Cardiac septum (tissue), 1 donor: Measurements from ENCODE around the gene PLAU. TPM values are rescaled to one million over a fixed set of nuclear protein-coding genes. Genes with fewer than 3 reads are reported as not detected.
A peak's percentile ranks its signal among the peaks of the same experiment; 100 is the strongest.
"Not testable (repeated sequence)": the region's sequence is repeated elsewhere in the genome, so short reads cannot be mapped to it uniquely, and the experiment has no call there.

Source experiments
- DNase-seq: peaks from one replicate; pipeline ENCODE4 v3.0.0-alpha.2; 2020; ENCODE audit warnings: low spot score
- intact Hi-C: fragments of 100-400 bp; cut with DNase I; formaldehyde crosslinking; loops from one replicate; pipeline ENCODE4 v1.14.0; 2022
- total RNA-seq: library from RNA; stranded (reverse); fragmentation: NEBNext Ultra II Directional; extraction: Animal tissue kit (Norgen Biotek cat#: 25700); gene quantifications from one replicate; pipeline ENCODE4 v1.2.1, GENCODE V29; 2021
- donor health status: DM: no; HTN: no; CAD: no.

PLAU gene
- total RNA-seq, 1 donor from 2014 or later, result 15.3 TPM

DNA sequence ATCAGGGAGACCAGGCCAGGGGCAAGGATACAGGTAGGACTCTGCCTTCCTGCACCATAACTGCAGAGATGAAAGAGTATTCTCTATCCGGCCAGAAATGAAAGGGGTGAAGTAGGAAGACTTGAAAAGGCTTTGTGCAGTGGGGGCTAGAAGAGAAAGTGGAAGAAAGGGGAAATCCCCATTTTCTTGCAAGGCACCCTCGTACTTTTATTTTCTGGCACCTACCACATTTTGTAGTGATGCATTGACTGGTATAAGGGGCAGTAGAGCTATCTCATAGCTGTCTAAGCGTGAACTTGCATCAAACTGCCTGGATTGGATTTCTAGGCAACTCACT, 35.8 kb upstream of the PLAU start:
- intact Hi-C loops, result no loop called here
- DNase-seq, result no peak

DNA sequence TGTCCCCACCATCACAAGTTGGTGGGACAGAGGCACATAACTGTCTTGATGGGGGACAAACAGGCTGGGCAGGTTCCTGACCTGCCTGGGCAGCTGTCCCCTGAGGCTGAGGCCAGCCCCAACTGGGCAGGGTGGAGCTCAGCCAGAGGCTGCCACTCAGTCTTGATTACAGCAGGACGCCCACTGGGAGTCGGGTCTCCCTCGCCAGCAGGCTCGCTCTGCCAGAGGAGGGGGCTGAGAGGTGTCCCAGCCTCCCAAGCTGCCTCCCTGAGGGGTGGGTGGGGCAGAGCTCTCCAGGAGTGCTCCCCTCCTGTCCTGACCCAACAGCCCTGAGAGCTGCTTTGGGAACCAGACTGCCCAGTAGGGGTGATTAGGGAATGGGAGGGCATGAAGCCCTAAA, 34.8 kb upstream of the PLAU start:
- no peak for DNase-seq

DNA sequence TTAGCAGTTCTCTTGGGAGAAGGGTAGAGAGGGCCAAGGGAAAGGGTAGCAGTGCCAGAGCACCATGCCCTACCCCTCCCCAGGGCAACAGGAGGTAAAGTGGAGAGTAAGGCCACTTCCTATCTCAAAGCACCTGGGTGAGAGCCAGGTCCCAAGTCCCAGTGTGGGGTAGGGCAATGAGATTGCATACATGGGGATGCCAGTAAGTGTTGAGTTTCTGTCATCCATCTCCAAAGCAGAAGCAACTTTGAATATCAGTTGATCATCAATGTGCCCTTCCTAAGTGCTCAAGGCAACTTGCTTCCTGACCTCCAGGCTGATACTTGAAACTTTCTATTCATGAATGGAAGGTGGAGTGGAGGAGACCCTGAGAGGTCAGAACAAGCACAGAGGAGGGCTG, 34.4 kb upstream of the PLAU start:
- intact Hi-C loops, result no loop called here

More for the DNA sequence above, 34.8 kb upstream of the PLAU start:
- intact Hi-C loops, result no loop called here

DNA sequence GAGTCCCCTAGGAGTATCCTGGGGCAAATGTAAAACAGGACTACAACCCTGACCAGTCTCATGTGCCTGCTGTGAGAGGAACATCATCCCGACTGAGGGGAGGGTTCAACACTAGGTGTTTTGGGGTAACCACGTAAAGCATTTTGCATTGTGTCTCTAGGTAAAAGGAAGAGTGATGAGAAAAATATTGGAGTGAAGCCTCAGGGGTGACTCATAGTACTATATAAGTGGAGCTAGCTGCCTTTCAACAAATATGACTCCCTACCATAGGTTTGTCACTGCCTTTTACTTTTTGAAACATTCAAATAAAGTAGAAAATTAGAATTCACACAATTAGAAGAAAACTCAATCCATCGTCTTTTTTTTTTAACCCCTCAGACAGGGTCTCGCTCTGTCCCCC, 34.0 kb upstream of the PLAU start:
- no peak for DNase-seq
- intact Hi-C loops, result no loop called here

More for the DNA sequence above, 34.4 kb upstream of the PLAU start:
- no peak for DNase-seq

DNA sequence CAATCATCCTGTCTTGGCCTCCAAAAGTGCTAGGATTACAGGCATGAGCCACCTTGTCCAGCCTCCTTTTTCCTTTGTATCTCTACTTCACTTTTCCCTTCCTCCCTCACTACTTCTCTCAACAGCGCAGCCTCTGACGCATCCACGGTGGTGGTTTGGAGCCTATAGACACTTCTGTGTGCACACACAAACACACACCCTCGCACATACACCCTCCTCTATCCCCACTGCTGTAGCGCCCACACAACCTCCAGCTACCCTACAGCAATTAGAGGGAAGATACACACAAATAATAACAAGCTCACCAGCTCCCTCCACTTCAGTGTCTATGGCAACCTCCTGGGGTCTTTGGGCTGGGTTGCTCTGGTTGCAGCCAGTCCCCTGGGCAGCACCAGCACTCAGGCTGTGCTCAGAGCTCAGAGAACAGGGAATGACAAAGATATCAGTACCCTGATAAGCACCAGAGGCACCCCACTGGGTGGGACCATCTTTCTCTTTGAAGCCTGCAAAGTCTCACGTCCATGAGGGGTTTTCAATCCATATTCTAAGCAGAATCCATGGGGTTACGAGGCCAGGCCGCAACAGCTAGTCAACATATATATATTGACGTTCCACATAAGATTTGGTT, 33.3 kb upstream of the PLAU start:
- no peak for DNase-seq
- intact Hi-C loops, result no loop called here

DNA sequence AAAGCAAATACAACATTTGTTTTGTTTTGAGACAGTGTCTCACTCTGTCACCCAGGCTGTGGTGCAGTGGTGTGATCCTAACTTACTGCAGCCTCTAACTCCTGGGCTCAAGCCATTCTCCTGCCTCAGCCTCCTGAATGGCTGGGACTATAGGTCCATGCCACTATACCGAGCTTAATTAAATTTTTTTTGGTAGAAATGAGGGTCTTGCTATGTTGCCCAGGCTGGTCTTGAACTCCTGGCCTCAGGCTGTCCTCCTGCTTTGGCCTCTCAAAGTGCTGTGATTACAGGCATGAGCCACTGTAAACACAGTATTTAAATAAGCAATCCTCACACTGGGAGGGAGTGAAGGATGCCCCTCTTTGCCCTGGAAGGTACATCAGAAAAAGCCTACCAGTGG, 32.6 kb upstream of the PLAU start:
- intact Hi-C loops, result no loop called here
- no peak for DNase-seq

DNA sequence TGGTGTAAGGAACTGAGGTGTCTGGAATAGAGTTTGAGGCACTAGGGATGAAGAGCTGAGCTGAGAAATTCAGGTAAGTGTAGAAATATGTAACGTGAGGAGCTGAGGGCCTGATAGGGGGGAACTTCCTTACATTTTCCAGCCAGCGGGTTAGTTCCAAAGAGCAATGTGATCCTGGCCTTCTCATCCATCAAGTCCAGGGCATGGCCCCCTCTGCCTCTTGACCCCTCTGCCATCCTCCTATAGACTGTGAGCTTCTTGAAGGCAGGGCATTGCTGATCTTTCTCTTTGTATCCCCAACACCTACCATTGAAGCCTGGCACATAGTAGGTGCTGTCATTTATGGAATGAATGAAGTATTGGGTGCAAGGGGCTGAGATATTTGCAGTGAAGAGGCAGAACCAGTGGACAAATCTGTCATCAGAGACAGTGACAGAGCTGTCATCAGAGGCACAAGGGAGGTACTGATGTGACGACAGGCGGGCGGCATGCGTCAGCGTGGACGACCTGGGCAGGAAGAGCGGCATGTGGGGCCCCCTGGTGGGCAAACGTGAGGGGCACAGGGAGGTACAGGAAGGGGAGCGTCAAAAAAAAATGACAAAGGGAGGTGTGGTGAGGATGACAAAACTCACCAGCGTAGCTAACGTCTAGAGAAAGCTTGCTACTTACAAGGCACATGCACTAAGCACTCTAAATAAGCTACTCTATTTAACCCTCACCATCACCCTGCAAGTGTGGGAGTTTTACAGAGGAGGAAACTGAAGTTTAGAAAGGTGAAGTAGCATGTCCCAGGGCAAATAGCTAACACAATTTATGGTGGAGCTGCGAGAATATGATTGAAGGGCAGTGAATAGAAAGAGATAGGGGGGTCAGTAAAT, 31.4 kb upstream of the PLAU start:
- DNase-seq, result peak; percentile 95
- intact Hi-C loops, result loop anchor here (1.0 kb wide), 1 partner anchor 30 kb away; no protein-coding TSS in a partner anchor

DNA sequence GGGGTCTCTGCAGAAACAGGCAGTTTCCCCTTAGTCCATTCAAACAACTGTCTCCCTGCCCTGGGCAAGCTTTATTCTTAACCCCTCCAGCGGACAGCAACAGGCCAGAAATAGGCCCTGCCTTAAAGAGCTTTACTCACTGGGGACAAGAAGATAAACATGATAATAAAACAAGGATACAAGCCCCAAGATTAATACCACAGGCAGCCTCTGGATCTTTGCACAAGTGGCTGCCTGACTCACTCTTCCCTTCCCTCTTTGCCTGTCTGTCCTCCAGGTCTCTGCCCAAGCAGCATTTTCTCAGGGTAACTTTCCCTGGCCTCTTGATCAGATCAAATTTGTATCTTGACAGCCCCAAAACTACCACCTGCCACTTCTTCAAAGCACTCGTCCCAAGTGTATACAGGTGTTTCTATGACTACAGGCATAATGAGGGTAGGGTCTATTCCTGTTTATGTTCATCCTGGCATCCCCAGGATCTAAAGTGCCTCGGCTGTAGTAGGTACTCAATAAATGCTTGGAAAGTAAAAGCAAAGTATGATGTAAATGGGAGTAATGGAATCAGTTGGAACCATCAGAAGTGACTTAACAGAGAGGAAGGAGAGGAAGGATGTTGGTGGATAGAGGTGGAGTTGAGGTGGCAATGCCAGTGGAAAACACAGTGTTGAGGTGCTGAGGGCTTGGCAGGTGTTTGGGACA, 29.6 kb upstream of the PLAU start:
- no peak for DNase-seq
- intact Hi-C loops, result no loop called here

DNA sequence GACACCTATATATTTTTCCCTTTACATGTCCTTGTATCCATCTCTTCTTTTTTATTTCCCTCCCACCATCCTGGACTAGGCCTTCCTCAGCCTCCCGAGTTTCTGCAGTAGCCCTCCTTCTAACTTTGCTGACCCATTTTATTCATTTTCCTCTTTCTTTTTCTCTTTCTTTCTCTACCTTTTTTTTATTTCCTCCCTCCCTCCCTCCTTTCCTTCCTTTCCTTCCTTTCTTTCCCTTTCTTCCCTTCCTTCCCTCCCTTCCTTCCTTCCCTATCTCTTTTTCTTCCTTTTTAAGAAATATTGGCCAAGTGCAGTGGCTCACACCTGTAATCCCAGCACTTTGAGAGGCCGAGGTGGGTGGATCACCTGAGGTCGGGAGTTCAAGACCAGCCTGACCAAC, 26.9 kb upstream of the PLAU start:
- intact Hi-C loops, result no loop called here

DNA sequence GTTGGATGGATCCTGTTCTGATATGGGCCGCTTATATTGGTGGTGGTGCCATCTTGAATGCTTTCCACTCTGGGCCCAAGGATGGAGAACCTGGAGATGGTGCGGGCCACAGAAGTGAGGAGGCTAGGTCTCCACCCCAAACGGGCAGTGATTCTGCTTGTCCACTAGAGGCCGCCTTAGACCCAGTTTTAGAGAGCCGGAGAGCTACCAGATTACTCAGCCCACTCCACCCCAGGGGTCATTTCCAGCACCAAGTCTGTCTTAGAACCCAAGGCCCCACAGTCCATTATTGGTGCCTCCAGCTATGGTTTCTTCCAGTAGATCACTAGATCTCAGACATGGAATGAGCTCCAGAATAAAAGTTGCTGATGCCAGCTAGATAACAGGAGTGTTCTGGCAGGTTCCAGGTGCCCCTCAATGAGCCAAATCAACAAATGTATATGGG, 24.8 kb upstream of the PLAU start:
- intact Hi-C loops, result loop anchor here (1.0 to 5.0 kb wide), 5 partner anchors 21 to 195 kb away; partner anchors contain the start of gene VCL
- peak; percentile 89 for DNase-seq

More for the DNA sequence above, 26.9 kb upstream of the PLAU start:
- DNase-seq, result no peak

DNA sequence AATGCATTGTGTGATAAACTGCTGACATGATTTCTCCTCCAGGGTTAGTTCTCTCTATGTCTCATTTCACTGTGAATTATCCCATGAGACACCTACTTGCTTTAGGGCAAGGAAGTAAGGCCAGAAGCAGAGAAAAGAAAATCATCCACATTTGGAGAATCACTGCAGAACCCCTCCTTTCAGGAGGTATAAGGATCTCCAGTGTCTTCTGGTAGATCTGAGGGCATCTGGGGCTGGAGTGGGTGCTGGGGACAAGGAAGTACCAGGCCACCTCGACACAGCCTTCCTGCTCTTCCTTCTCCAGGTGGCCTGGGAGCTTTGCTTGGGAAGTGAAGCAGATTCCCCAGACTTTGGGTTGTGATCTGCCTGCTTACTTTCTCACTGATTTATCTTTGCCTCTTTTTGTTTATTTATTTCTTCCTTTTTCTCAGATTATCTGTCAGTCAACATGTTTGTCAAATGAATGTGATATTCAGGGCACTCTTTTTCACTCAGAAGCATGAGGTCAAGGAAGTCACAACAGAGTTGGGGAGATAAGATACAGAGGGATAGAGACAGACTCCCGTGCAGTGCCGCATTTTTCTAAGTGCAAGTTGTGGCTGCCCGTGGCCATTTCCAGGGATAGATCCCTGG, 24.2 kb upstream of the PLAU start:
- intact Hi-C loops, result loop anchor here (1.0 to 5.0 kb wide), 5 partner anchors 20 to 194 kb away; partner anchors contain the start of gene VCL

DNA sequence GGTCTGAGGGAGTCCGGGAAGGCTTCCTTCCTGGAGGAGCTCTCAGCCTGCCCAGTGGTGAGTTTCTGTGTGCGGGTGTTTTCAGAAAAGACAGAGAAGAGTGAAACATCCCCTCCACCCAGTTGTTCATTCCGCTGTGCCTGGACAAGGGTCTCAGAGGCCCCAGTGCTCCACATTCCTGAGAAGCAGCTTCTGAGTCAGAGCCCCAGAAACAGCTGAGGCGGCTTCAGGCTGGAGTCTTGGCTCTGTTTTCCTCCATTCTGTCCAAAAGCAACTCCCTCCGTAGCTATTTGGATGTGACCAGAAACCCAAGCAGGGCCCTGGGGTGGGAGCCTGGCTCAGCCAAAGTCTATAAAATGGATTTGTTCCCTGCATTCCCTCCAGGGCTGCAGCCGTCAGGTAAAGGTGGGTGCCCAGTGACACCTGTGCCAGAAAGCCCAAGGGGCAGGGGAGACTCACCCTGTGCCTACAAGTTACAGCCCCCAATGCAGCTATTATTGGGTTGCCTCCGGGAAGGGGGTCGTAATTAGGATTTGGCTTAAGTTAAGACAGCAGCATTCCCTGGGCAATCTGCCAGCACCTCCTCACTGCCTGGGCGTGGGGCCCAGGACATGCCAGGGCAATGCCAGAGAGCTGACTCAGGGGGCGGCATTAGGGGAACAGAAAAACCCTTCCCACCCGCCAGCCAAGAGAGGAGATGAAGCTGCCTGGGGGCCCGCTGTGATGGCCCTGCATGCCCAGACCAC, 23.5 kb upstream of the PLAU start:
- intact Hi-C loops, result loop anchor here (2.0 to 5.0 kb wide), 4 partner anchors 19 to 193 kb away; partner anchors contain the start of gene VCL
- DNase-seq, result peak; percentile 88

More for the DNA sequence above, 24.2 kb upstream of the PLAU start:
- no peak for DNase-seq

DNA sequence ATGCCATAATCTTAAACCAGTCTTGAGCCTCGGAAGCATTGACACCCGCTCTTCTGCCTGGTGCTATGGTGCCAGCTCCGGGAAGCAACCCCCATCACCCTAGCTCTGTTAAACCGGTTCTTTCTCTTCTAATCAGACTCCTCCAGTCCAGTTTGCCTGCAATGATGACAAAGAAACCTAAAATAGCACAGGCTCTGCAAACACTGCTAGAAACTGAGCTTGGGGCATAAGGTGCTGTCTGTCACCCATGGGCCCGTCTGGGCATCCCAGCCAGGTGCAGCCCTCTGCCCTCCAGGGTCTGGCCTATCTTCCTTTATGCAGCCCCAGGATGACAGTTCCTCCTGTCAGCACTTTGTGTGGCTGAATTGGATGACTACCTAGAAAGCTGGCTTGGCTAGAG, 22.4 kb upstream of the PLAU start:
- DNase-seq, result no peak
- intact Hi-C loops, result loop anchor here (5.0 kb wide), 2 partner anchors 69 to 109 kb away; partner anchors contain the start of gene VCL

DNA sequence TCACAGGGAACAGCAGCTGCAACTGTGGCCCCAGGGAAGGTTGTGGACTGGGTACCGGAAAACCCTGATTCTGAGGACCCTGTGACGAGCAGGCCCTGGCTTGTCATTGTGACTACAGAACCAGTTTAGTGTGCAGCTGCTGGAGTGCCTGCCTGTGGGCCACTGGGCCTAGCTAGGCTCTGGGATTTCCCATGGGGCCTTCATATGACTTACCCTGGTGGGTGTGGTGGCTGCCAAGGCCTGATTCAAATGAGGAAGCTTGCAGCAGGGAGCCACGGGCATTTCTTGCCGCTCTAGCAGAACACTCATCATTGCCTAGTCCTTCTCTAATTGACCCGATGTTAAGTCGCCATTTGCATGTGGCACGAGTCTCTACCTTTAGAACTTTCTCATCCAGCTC, 21.9 kb upstream of the PLAU start:
- intact Hi-C loops, result loop anchor here (5.0 kb wide), 2 partner anchors 68 to 108 kb away; partner anchors contain the start of gene VCL
- no peak for DNase-seq

DNA sequence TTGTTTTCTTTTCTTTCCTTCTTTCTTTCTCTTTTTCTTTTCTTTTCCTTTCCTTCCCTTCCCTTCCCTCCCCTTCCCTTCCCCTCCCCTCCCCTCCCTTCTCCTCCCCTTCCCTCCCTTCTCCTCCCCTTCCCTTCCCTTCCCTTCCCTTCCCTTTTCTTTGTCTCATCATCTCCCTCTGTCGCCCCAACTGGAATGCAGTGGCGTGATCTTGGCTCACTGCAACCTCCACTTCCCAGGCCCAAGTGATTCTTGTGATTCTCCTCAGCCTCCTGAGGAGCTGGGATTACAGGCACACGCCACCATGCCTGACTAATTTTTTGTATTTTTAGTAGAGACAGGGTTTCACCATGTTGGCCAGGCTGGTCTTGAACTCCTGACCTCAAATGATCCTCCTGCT, 21.5 kb upstream of the PLAU start:
- DNase-seq, result not testable (repeated sequence)
- intact Hi-C loops, result loop anchor here (5.0 kb wide), 2 partner anchors 68 to 108 kb away; partner anchors contain the start of gene VCL

DNA sequence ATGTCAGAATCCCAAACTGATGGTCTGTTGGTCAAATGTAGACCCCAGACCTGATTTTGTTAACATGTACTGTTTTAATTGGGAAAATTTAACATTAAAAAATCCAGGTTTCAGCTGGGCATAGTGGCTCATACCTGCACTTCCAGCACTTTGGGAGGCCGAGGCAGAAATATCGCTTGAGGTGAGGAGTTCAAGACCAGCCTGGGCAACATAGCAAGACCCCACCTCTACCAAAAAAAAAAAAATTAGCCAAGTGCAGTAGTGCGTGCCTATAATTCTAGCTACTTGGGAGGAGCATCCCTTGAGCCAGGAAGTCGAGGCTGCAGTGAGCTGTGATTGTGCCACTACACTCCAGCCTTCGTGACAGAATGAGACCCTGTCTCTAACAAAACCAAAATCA, 20.7 kb upstream of the PLAU start:
- intact Hi-C loops, result no loop called here

DNA sequence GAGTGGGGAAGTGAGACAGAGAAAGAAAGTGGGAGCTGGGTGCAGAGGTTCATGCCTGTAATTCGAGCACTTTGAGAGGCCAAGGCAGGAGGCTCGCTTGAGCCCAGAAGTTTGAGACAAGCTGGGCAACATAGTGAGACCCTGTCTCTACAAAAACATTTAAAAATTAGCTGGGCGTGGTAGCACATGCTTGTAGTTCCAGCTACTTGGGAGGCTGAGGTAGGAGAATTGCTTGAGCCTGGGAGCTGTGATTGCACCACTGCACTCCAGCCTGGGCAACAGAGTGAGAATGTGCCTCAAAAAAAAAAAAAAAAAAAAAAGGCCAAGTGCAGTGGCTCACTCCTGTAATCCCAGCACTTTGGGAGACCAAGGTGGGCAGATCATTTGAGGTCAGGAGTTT, 20.1 kb upstream of the PLAU start:
- intact Hi-C loops, DNase-seq: not testable (repeated sequence)

More for the DNA sequence above, 20.7 kb upstream of the PLAU start:
- no peak for DNase-seq

DNA sequence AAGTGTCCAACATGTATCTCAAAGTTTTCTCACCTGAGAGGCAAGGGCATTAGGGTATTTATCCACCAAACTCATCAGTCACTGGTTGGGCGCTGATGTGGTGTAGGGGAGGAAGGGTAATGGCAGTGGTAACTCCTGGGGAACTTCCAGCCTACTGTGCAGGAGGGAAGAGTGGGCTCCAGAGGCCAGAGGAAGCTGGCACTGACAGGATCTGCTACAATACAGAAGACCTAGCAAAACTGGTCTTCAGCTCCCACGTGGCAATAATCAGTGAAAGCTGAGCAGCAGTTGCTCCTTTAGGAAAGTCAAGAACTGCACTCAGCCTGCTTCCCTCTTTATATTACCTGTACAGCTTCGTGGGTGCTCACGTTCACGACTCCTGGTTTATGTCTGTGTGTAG, 19.4 kb upstream of the PLAU start:
- no peak for DNase-seq
- intact Hi-C loops, result no loop called here
